ENCODE measurements around the gene CEMIP. TPM values are rescaled to one million over a fixed set of nuclear protein-coding genes. Genes with fewer than 3 reads are reported as not detected.
A peak's percentile ranks its signal among the peaks of the same experiment; 100 is the strongest.

Gene CEMIP
- total RNA-seq, 2 donors from 2014 or later, result 1.1 to 1.2 TPM

GRCh38 chr15:80970658-80971057 lies 191.5 kb downstream of the CEMIP start:
- TF ChIP-seq CTCF (IDR thresholded peaks at IDR 0.05), result no peak
- H3K4me3 ChIP-seq, result no peak overlapping the region
- DNase-seq (ENCODE audit: low spot score) (no peak), ATAC-seq (ENCODE audit: insufficient number of reproducible peaks, low FRiP score, low read depth) (no peak)
- peaks cover 0 to 5% of the 10 kb centered on the region in 2 donors for H3K4me1 ChIP-seq (ENCODE audit: control insufficient read depth in 1 of 2, low read depth in 2 of 2)
- no peaks in the 10 kb centered on the region for H3K36me3 ChIP-seq
- H3K9me3 ChIP-seq, result no peaks in the 10 kb centered on the region
- no peak overlapping the region for H3K27ac ChIP-seq
- no peaks in the 10 kb centered on the region for H3K27me3 ChIP-seq (replicated peaks; ENCODE audit: insufficient read depth)

DNA sequence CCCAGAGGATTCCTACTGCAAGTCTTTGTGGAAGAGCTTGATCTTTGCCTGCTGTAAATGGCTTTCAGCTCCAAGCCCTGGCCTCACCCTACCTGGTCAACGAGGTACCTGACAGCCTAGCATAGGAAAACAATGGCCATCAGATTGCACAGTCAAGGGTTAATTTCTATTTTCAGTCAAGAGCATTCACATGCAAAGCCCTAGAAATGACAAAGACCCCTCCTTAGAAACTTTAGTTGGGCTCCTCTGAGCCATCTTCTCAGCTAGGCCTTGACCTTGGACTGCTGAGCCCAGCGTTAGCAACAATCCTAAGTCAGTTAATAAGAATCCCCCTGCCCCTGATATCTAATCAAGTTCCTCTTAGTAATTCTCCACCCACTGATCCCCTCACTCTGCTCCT lies 192.0 kb downstream of the CEMIP start:
- ATAC-seq (ENCODE audit: insufficient number of reproducible peaks, low FRiP score, low read depth) (no peak), DNase-seq (ENCODE audit: low spot score) (no peak)
- no peaks in the 10 kb centered on the region for H3K36me3 ChIP-seq
- no peaks in the 10 kb centered on the region for H3K27me3 ChIP-seq (replicated peaks; ENCODE audit: insufficient read depth)
- no peak overlapping the region for H3K27ac ChIP-seq
- TF ChIP-seq CTCF (IDR thresholded peaks at IDR 0.05), result no peak
- H3K4me1 ChIP-seq (ENCODE audit: control insufficient read depth in 1 of 2, low read depth in 2 of 2), result peaks cover 1 to 9% of the 10 kb centered on the region in 2 donors
- H3K4me3 ChIP-seq, result no peak overlapping the region
- H3K9me3 ChIP-seq, result no peaks in the 10 kb centered on the region

DNA sequence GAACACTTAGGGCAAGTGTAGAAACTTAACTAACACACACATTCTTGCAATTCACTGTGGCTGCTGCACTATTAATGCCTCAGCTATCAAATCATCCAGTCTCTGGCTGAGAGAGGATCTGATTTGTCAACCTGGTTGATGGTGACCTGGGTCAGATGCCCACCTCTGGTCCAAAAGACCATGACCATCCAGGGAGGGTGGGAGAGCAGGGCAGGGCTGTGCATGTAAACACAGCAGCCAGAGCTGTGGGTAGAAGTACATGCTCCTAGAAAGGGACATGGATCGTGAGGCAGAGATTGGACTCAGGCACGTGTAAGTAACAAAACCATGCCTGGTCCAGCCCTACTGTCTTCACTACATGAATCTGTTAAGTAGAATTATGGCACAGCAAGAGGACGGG lies 193.1 kb downstream of the CEMIP start:
- ATAC-seq (ENCODE audit: insufficient number of reproducible peaks, low FRiP score, low read depth) (no peak), DNase-seq (ENCODE audit: low spot score) (no peak)
- no peak overlapping the region for H3K4me3 ChIP-seq

GRCh38 chr15:80974914-80975313 lies 195.7 kb downstream of the CEMIP start:
- Histone ChIP-seq H3K27ac (no peak overlapping the region), H3K36me3 (no peaks in the 10 kb centered on the region), H3K27me3 (replicated peaks; ENCODE audit: insufficient read depth) (no peaks in the 10 kb centered on the region), H3K4me3 (no peak overlapping the region), H3K9me3 (no peaks in the 10 kb centered on the region), H3K4me1 (ENCODE audit: control insufficient read depth in 1 of 2, low read depth in 2 of 2) (peaks cover 8 to 29% of the 10 kb centered on the region in 2 donors)
- TF ChIP-seq CTCF (IDR thresholded peaks at IDR 0.05), result no peak
- DNase-seq (ENCODE audit: low spot score), result no peak
- no peak for ATAC-seq (ENCODE audit: insufficient number of reproducible peaks, low FRiP score, low read depth)

More for the DNA sequence above, 193.1 kb downstream of the CEMIP start:
- Histone ChIP-seq H3K27me3 (replicated peaks; ENCODE audit: insufficient read depth) (no peaks in the 10 kb centered on the region), H3K9me3 (no peaks in the 10 kb centered on the region), H3K27ac (no peak overlapping the region), H3K36me3 (no peaks in the 10 kb centered on the region), H3K4me1 (ENCODE audit: control insufficient read depth in 1 of 2, low read depth in 2 of 2) (peaks cover 8 to 20% of the 10 kb centered on the region in 2 donors)
- TF ChIP-seq CTCF (IDR thresholded peaks at IDR 0.05), result no peak

- no peaks in the 10 kb centered on the region for H3K36me3 ChIP-seq
- no peak for DNase-seq (ENCODE audit: low spot score)
- ATAC-seq (ENCODE audit: insufficient number of reproducible peaks, low FRiP score, low read depth), result no peak
- H3K27me3 ChIP-seq (replicated peaks; ENCODE audit: insufficient read depth), result no peaks in the 10 kb centered on the region
- H3K4me1 ChIP-seq (ENCODE audit: control insufficient read depth in 1 of 2, low read depth in 2 of 2), result peaks cover 8 to 29% of the 10 kb centered on the region in 2 donors
- no peak overlapping the region for H3K4me3 ChIP-seq
- TF ChIP-seq CTCF (IDR thresholded peaks at IDR 0.05), result no peak
- no peaks in the 10 kb centered on the region for H3K9me3 ChIP-seq
- H3K27ac ChIP-seq, result peak overlapping the region; percentile 33 to 36
These were observed 197.7 kb downstream of the CEMIP start for GRCh38 chr15:80976851-80977250.

All from thoracic aorta (tissue), 2 donors.